T-helper 2 cell (primary cell): ENCODE measurements around the gene PRG2.

ENCODE experiments used
- DNase-seq, 5 experiments: peaks; one replicate each; pipeline versions ENCODE4 v3.0.0 to v3.0.0-alpha.2; 2012 to 2022
- total RNA-seq, 2 donors: gene quantifications; one replicate each; lab custom pipeline; 2026; lab: John Stamatoyannopoulos, UW

Gene PRG2, protein sequence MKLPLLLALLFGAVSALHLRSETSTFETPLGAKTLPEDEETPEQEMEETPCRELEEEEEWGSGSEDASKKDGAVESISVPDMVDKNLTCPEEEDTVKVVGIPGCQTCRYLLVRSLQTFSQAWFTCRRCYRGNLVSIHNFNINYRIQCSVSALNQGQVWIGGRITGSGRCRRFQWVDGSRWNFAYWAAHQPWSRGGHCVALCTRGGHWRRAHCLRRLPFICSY
- 0 reads per million in 2 donors for total RNA-seq

DNA sequence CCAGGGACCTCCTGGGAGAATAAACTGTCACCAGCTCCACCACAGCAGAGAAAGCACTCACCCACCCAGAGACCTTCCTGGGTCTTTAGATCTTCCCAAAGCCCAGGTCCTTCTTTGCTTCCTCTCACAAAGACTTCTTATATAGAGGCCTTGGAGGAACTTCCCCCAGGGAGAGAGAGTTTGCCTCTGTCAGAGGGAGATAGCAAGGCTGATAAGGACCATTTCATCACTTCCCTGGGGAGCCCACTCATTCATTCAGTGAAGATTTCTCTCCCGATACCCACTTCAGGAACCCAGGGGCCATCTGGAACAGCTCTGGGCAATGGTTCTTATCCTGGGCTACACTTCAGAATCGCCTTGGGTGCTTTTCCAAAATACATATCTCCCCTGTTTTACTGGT, at the start of gene PRG2:
TSS of gene PRG2 (minus strand) at position 116 of the 400 bp plus-strand sequence. CDS start 706 bp downstream, outside the sequence.
- no peak for DNase-seq

DNA sequence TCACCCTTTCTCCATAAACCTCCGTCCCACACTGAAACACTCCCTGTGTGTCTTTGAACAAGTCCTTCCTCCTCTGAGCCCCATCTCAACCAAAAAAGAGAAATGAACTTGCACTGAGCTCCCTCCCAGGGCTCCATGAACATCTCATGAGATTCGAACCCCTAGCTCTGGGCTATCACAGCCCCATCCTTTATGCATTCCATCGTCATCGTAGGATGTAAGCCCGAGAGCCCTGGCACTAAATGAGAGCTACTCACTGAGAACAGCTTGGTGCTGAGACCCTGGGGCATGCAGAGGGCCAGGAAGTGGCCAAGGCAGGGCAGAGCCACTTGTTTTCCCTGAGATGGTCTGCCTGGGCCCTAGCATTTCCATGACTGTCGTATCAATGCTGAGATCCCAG, 49.3 kb upstream of the PRG2 start:
- no peak for DNase-seq

DNA sequence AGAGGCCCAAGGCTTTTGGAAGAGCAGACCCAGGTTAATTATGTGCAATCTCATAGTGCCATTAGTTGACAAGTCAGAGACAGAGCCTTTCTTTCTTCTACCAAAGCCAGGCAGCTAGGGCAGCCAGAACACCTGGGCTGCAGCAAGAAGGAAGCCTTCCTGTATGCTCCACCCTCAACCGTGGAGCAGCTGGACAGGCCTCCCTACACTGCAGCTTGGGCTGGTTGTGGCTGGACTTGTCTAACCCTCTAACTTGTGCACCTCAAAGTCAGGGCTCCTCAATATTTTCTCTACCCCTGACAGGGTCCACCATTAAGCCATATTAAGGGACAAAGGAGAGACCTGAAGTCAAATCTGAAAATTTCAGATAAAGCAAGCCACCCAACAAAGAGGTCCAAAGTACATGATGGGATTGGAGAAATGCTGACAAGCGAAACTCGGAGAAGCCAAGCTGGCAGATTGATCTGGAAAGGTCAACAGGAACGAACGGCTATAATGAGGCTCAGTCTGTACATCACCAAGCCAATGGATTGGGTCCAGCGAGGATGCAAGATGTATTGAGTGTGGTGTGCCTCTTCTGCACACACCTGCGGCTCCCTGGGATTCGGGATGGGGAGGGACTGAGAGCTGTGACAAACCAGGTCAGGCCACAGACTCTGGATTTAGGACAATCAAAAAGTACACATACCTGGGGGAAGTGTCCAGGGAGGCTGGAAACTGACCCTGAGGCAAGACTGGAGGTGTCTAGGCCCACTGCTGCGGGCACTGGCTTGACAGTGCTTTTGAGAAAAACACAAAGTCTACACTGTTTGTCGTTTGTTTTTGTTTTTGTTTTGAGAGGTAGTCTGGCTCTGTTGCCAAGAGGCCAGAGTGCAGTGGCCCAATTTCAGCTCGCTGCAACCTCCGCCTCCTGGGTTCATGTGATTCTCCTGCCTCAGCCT, 48.2 kb upstream of the PRG2 start:
- DNase-seq, result no peak

DNA sequence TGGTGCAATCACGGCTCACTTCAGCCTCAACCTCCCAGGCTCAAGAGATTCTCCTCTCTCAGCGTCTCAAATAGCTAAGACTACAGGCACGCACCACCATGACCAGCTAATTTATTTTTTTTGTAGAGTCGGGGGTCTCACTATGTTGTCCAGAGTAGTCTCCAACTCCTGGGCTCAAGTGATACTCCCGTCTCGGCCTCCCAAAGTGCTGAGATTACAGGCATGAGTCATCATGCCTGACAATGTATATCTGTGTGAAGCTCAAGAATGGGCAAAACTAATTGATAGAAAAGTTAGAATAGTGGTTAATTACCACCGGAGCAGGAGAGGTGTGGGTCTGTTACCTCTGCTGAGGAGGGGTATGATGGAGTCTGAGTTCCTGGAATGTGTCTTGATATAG, 45.6 kb upstream of the PRG2 start:
- no peak for DNase-seq

DNA sequence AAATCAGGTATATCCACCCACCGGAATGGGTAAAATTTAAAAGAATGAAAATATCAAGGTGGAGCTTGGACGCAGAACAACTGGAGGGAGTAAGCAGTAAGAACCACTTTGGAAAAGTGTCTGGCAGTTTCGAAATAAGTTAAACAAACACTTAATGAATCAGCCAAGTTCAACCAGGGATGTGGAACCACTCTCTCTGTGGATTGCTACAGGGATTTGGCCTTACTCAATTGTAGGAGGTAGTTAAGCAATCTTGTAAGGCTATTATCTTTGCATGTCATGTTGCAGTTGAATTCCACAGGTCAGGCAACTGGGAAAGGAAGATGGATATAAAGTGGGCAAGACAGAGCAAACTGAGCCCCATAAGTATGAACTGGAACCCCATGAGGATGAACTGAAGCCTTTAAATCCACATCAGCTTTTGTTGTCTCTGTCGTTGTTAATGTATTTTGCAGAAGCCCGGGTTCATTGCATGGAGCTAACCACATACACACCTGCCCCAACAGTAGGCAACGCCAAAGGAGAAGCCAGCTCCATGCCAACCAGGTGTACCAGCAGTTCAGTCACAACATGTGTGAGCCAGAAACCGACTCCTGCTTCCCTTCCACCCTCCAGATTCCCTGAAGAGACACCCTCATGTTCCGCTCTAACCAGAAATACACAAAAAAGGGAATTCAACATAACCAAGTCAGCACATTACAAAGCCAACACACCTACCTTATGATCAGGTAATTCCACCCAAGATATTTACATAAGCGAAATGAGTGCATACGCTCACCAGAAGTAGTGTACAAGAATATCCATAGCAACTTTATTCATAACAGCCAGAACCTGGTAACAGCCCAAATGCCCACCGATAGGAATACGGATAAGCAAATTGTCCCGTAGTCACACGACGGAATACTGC, 44.4 kb upstream of the PRG2 start:
- no peak for DNase-seq

DNA sequence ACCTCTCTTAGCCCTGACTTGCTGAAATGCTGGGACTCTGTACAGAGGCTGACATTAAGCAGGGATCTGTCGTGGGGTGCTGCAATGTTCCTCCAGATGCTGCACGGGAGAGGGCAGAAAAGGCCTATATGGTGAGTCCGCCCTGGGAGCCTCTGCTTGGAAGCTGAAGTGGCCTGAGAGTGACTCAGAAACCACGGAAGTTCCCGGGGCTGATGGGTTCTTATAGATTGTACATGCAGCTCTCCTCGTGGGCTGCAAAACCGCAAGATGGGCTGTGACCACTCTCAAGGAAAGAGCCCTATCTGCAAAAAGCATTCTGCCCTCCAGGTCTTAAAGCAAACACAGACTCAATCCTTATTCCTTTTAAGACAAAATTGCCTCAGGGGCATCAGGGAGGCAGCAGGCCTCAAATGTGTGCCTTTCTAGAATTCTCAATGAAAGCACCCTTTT, 42.3 kb upstream of the PRG2 start:
- peak in 1 of 5 experiments; percentile 23 for DNase-seq

DNA sequence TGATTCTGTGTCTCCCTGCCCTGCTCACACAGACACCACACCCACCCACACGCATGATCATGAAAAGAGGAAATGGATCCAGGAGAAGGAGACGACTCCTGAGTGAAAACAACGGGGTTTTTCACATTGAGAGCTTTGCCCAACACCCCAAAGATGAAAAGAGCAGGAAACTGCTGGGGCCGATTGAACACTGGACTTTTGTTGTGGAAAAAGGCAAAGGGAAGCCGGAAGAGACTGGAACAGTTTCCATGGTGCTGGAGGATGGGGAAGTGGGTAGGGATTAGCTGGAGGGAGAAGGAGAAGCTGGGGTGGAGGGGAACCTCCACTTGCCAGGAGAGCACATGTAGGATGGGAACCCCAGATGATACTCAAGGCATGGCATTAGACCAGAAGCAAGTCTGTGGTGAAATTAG, 41.7 kb upstream of the PRG2 start:
- DNase-seq, result no peak

DNA sequence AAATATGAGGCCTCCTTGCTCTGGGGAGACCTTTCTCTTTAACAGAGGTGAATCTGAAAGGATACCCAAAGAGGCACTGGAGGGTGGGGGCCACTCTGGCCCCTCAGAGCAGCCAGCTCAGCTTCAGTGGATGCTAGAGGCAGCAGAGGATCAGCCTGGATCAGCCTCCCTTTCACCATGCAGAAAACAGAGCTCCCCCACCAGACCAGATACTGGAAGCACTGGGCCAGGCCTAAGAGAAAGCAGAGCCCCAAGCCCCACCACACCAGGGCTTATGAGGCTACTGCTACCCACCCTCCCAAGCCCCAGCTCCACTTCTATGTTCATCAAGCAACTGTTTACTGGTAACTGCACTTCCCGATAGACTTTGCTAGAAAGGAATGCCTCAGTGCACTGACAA, 40.5 kb upstream of the PRG2 start:
- no peak for DNase-seq

DNA sequence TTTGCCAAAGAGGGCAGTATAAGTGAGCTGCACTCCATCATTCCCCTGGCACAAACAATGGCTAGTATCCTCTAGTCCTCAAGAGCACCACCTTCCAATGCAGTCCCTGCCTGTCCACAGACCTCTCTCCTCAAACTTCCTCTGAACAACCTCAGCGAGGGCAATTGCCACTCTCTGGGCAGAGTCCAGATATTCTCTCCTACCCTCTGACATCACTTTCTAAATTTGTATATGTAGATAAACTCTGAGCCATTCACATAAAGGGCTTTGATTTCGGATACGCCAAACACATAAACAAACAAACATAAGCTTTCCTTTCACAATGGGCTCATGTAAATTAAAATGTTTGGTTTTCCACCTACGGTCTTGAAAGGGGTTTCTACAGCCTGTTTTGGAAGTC, 39.5 kb upstream of the PRG2 start:
- DNase-seq, result no peak

DNA sequence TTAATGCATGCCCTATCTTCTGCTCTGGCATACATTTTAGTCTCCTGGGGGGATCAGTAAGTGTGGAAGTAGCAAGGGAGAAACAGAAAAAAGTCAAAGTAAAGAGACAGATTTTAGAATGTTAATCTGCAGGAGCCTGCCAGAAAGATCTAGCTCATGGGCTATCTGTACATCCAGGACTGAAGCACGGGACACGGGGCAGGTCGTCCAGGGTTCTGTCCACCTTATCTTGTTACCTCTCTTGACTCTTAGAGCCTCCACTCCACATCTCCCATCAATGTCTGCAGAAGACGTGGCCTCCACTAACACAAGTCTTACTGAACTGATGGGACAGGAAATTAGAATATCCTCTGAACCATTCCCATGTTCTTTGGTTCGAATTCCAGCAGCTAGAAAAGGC, 38.2 kb upstream of the PRG2 start:
- no peak for DNase-seq

DNA sequence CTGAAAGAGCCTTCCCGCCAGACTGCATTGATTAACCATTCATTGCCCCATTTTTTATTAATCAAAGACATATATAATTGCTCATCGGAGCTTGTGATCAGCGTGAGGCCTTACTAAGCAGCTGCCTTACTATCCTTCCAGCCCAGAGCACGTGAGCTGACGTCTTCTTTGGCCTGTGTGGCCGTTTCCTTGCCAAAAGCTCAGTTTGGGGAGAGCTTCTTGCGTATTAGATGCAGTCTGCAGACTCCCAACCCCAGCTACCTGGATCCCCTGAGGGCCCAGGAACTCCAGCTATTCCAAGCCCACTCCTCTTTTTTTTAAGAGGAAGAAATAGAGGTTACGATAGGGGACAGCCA, 37.3 kb upstream of the PRG2 start:
- DNase-seq, result no peak

DNA sequence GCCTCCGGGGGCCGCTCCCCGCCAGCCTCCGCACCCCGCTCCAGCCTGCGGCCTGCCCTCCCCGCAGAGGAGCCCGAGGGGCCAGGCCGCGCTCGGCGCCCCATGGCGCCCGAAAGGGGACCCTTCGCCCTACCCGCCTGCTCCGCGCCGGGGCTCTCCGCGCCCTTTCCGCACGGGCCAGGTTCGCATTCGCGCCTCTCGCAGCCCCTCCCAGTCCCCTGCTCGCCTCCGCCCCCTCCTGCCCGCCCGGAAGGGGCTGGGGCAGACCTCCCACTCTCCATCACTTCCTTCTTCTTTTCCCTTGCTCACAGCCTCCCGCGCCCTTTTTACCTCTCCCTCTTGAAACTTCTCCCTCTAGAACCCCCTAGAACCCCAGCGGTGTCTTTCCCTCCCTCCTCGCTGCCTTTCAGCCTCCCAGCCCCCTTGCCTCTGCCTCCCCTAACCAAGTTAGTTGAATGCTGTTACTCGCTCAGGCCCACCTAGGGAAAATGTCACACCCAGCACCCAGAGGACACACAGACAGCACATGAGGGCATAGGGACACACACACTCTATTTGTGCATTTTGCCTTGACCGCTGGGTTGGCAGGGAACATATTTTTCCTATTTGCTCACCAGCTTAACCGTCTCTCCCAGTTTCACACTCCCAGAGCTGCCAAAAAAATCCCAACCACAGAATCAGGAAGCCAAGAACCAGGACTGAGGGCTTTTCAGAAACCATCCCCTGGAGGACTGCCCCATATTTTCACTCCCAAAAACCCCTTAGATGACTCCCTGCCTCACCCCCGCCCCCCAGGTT, 36.7 kb upstream of the PRG2 start, which contains the start of gene SLC43A3:
TSS of gene SLC43A3 (minus strand) at position 193 of the 798 bp plus-strand sequence. CDS start 949 bp downstream, outside the sequence.
- DNase-seq, result peak; percentile 27 to 83 (median 48)

DNA sequence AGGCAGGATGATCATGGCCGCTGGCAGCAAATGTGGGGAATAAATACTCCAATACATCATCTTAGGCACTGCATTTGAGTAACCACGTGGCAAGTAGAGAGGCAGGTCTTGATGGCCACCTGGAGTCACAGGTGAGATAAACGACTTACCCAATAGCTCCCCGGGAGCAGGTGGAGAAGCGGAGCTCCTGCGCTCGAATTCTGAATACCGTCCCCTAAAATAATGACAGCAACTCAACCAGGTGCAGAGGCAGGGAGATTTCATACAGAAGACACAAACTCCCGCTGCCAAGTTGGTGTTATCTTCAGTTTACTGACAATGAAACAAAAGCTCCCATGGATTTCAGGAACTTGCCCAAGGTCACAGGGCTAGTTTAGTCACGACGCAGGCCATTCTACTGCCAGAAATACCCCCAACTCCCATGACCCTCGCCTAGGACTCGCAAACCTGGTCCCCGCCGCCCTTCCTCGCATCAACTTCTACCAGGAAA, 36.0 kb upstream of the PRG2 start:
- DNase-seq, result peak in 1 of 5 experiments; percentile 40

DNA sequence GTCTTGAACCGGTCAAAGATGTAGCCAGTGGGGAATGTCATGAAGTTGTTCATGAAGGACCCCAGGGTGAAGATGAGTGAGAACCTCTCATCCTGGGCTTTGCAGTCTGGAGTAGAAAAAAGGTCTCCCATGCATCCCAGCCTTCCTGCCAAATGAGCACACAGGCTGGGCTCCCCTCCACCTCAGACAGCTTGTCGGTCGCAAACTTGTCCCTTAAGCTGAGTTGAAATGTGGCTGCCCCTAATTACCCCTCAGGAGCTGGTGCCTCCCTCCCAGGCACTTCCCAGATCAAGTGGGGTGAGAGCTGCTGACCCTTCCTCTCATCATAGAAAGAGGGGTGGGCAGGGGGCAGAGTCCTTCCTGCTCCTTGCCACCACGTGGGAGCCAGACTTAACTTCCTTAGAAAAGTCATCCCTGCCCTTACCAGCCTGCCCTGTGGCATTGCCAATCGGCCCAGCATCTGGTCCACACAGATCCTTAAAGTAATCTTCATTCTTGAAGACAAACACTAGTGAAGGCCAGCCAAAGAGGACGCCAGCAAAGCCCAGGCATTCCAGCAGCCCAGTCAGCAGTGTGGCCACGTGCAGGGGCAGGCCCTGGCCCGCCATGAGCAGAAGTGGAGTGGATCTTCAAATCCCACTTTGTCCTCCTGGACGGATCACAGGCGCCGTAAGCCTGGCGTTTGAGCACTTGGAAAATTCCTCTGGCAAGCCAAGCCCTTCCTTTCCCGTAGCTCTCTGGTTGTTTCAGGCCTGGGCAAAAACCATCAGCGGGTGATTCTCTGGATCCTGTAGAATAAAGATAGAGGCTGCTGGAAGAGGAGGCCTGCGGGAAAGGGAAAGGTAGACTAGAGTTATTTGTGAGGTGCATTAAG, 35.4 kb upstream of the PRG2 start:
- DNase-seq, result no peak

DNA sequence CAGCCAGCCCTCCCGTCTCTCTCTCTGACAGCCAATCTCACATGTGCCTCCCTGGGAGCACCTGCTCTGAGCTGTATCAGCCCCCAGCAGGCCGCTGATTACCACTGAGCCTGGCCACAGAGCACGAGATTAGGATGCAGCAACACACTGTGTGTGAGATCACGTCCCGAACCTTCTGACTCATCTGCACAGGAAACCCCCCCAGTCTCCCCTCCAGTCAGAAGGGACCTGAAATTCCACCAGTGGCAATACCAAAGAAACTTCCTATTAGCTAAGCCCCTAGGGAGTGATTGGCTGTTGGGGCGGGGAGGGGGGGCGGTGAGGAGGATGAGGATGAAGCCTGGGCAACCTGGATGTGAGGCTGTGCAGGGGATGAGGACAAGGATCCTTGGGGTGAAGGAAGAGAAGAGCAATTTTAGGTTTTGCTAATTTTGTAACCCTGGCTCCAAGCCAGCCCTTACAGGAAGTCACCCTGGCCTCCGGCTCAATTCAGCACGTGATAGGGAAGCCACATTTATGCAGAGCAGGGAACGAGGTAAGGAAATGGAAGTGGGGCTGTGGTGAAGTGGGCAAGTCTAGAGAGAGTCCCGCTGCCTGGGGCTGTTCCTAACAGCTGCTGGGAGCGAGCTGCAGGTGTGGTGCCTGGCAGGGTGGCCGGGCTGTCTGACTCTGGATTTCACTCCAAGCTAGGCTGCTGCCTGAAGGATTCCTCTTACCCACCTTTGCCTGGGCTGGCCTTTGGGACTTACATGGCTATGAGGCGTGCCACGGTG, 34.5 kb upstream of the PRG2 start:
- DNase-seq, result peak; percentile 34 to 97 (median 80)

DNA sequence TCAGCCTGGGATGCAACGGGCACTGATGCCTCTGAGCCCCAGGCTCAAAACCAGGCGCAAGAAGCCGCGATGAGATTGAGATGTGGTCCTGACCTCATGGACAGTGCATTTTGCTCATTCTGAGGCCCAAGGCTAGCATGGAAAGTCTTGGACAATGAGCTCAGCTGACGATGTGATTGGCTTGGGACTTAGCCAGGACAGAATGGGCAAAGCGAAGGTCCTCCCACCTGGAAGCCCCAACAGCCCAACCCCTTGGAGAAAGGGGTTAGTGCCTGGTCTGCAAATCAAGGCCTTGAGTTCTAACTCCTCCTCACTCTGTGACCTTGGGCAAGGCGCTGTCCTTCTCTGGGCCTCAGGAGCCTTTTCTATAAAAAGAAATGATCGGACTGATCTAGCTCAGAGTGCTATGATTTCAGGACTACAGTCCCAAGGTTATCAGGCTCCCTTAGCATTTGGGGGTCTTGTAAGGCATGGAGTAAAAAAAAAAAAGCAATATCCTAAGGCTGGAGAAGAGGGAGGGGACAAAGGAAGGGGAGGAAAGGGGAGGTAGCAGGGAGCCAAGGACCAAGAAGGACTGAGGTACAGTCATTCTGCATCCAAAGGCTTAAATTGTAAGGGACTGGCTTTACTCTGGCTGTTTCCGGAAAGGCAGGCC, 33.8 kb upstream of the PRG2 start:
- DNase-seq, result no peak

DNA sequence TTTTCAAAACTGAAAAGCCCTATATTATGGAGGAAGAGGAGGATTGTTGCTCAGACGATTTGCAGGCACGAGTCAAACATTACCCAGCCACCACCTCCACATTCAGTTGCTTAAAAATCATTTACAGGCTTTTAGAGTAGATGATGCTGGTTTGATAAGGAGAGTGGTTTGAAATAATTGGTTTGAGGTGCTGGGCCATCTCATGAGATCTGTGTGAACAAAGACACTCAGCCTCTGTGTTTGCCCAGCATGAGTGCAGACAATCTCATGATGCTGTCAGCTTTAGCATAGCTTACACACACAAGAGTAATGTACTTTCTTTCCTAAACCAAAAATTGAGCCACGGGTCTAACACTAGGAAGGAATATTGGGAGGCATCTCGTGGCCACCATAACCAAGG, 32.2 kb upstream of the PRG2 start:
- DNase-seq, result peak in 1 of 5 experiments; percentile 73

DNA sequence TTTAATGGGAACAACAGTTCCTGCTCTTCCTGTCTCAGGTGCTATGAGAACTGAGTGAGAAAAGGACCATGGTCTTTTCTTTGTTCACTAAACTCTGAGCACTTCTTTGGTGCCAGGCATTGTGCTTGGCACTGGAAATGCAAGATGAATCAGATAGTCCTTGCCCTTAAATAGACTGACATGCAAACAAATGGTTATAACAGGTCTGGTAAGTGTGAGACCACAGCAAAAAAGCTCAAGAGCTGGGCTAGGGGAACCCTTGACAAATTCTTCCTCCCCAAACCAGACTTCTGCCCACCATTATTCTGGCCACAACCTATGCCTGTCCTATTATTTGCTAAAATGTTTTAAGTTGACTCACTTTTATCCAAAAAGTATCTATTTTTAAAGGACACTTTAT, 31.4 kb upstream of the PRG2 start:
- no peak for DNase-seq

DNA sequence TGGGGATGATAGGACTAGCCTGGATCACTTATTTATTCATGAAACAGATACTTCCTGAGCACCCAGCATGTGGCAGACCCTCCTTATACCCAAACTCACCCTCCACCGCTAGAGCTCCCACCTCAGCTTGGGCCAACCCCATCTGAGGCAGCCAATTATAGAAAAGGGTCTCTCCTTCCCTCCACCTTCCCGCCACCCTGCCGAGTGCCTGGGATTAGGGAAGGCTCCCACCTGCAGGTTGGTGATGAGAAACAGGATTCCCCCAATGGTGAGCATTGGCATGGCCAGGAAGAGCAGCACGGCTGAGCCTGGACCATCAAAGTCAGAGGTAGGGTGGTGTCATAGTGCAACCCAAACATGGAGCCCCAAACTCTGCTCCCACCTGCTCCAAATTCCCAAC, 30.6 kb upstream of the PRG2 start:
- DNase-seq, result no peak
